Measurements from ENCODE around the gene PKHD1.

DNA sequence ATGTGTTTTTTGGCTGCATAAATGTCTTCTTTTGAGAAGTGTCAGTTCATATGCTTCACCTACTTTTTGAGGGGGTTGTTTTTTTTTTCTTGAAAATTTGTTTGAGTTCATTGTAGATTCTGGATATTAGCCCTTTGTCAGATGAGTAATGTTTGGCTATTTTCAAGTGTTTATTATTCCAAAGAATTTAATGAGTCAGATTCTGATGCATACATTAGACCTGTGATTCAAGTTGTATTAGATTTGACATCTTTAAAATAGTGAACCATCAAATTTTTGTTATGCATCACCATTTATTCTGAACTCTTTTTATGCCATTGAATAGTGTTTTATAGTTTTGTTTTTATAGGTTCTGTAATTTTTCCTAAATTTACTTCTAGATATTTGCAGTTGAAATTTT, 319.3 kb downstream of the PKHD1 start:
- TF ChIP-seq EZH2 (IDR thresholded peaks at IDR 0.05) (no peak), POLR2AphosphoS5 (IDR thresholded peaks at IDR 0.05; ENCODE audit: borderline replicate concordance, low read depth, low read length) (no peak)

All from SK-N-MC (cell line).